GM12864 (cell line): ENCODE measurements around the gene PPP3CA.

Source experiments
- DNase-seq: peaks from one replicate; pipeline ENCODE4 v3.0.0-alpha.2; 2011; ENCODE audit warnings: low read depth
- H3K4me3 ChIP-seq: 2 replicates; pipeline ENCODE4 v1.5.1; 2011; ENCODE audit warnings: mild to moderate bottlenecking, low read depth, low read length, control low read depth
- TF ChIP-seq, protein P1 (sequence below): IDR thresholded peaks from 2 replicates; pipeline ENCODE4 v1.5.1; 2011; ENCODE audit warnings: low read depth, mild to moderate bottlenecking, moderate library complexity, low read length, control low read depth, inconsistent platforms; ENCODE audit errors: missing control alignments

The PPP3CA gene

DNA sequence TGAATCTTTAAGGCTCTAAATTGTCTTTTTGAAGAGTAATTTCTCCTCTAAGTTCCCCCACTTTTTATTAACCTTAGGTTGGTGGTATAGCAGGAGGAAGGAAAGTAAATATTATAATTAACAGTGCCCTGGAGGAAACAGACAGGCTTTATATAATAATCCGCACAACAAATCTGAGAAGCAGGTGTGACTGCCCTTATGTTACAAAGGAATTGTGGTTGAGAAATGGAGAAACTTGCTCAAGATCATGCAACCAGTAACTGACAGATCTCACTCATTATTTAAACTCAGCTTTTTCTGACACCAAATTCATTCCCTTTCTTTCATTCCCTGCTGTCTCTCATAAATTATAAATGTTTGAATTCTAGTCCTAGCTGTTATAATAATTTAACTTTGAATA lies 282.0 kb downstream of the PPP3CA start:
- no peak for DNase-seq
- TF ChIP-seq, protein P1, sequence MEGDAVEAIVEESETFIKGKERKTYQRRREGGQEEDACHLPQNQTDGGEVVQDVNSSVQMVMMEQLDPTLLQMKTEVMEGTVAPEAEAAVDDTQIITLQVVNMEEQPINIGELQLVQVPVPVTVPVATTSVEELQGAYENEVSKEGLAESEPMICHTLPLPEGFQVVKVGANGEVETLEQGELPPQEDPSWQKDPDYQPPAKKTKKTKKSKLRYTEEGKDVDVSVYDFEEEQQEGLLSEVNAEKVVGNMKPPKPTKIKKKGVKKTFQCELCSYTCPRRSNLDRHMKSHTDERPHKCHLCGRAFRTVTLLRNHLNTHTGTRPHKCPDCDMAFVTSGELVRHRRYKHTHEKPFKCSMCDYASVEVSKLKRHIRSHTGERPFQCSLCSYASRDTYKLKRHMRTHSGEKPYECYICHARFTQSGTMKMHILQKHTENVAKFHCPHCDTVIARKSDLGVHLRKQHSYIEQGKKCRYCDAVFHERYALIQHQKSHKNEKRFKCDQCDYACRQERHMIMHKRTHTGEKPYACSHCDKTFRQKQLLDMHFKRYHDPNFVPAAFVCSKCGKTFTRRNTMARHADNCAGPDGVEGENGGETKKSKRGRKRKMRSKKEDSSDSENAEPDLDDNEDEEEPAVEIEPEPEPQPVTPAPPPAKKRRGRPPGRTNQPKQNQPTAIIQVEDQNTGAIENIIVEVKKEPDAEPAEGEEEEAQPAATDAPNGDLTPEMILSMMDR = no peak
- H3K4me3 ChIP-seq = no peak overlapping the region

DNA sequence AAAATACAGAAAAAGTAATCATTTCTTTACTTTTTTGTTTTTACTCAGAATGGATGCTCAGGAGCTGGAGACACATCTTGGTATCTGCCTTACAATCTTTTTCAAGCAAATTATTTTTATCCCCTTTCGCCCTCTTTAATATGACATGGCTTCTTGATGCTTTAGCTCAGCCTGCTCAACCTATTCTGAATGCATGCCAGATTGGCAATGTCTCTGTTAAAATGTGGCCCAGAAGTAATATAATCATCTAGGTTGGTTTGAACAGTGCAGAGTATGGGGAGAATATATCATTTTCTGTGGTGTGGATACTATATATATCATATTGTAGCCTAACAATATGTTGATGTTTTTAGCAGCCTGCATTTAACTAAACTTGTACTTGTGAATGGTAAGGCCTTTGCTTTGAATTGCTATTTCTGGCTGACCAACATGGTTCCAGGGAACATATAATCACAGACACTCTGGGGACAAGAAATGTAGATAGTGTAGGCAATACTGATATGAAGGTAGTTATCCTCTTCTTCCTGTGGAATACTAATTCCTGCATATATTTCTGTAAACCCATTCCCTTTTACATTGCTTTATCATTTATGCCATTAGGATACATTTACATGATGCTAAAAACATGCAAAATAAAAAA lies 282.7 kb downstream of the PPP3CA start:
- no peak overlapping the region for H3K4me3 ChIP-seq
- DNase-seq = no peak
- TF ChIP-seq, protein P1 = no peak

DNA sequence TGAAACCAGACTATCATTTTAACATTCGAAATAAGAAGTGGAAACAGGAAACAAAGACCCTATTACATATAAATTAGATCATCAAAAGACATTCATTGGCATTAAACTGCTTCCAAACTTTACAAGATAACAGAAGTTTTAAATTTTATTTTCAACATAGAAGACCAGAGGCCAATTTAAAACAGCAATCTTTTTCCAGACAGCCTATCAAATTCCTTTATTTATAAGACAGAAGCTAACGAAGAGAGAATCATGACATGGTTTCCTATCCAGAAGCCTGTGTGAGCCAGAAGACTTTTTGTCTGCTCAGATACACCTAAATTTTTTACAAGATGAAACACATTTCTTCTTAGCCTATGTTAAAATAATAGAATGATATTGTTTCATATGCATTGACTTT lies 291.9 kb downstream of the PPP3CA start:
- TF ChIP-seq, protein P1 = no peak
- no peak for DNase-seq
- H3K4me3 ChIP-seq = no peak overlapping the region

DNA sequence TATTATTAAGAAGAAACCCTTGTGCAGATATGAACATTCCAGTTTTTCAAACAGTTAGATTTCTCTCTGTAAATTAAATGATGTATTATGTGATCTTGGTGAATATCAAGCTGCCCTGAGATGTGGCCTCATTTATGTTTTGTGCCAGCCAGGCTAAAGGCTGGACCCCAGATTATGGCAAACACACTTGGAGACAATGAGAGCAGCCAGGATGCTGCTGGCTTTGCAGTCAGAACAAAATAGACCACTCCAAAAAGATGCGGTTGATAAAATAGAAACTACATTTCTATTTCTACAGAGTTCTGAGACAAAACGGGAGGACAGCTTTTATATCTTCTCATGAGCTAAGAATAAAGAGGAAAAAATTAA lies 296.5 kb downstream of the PPP3CA start:
- TF ChIP-seq, protein P1 = no peak
- no peak for DNase-seq
- no peak overlapping the region for H3K4me3 ChIP-seq

DNA sequence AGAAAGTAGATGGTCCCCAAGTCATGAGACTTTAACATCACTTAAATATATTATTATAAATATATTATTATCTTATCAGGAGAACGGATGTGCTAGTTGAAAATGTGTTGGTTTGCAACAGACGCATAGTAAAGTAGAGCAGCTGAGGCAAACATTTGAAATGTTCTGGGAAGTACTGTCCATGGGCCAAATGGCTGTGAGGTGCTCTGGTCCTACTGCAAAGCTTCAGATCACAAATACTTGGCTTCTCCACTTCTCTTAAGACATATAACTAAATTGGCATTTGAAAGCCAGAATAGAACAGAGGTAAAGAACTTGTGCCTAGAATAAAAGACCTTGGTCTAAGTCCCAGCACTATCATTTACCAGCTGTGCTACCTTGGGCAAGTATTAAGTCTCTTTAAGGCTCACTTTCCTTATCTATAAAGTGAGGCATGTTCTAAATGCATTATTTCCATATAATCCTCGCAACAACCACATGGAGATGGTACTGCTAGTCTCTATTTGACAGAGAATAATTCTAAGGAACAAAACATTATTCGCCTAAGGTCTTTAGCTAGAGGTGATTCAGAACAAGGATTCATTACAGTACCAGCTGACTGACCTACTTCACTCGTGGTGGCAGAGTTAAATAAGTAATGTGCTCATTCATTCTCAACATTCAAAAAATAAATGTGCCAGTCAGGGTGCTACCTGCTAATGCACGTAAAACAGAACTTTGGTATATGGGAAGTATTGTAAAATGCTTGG lies 297.1 kb downstream of the PPP3CA start:
- DNase-seq = no peak
- no peak overlapping the region for H3K4me3 ChIP-seq
- TF ChIP-seq, protein P1 = no peak

DNA sequence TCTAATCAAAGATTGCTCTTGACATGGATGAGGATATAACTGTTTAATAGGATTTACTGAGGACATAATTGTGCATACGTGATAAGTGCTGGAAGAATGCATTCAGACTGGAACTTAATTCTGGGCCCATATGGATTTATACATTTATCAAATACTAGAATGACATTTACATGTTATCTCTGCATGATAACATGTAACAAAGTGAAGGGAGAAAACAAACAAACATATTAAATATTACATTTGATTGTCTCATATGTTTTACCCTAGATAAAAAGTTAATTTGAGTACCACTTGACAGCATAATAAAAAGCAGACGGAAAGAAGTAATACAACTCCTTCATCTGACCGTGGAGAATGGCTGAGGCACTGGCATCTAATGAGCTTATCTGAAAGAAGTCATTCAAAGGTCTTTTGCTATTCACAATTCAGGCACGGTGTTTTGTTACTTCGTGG lies 297.8 kb downstream of the PPP3CA start:
- H3K4me3 ChIP-seq = no peak overlapping the region
- DNase-seq = no peak
- TF ChIP-seq, protein P1 = no peak

DNA sequence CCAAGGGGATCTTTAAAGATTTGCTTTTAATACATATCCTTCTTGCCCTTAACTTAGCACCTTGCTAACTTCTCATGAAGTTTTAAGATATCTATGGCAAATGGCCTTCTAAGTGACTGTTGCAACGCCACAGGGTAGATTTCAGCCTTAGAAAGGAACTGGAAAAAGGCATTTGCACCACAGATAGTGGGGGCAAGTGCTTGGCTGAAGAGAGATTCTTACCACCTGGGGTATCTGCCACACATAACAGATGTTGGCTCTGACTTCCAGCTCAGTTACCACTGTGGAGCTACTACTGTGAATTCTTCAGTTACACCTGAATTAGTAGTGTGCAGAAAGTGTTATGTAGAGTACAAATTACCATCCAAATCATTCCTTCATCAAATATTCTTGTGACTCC lies 302.6 kb downstream of the PPP3CA start:
- TF ChIP-seq, protein P1 = no peak
- no peak for DNase-seq
- no peak overlapping the region for H3K4me3 ChIP-seq
